ENCODE results near the gene SOX10.

GRCh38 chr22:37982151-37982785 is 2.1 kb downstream of the SOX10 start:
- TF ChIP-seq MAX (IDR thresholded peaks at IDR 0.05; ENCODE audit: low read depth, low read length) (no peak), CTCF (IDR thresholded peaks at IDR 0.05; ENCODE audit: low read depth, low read length) (no peak), MYC (IDR thresholded peaks at IDR 0.05; ENCODE audit: low read depth, low read length) (no peak), POLR2A (IDR thresholded peaks at IDR 0.05; ENCODE audit: extremely low read depth, insufficient read length) (no peak)
